Right lobe of liver (tissue), 6 donors: ENCODE measurements around the gene RPTOR. TPM values are rescaled to one million over a fixed set of nuclear protein-coding genes. Genes with fewer than 3 reads are reported as not detected.

Experiments
- ATAC-seq, 4 donors: fragments of 200-7000 bp; cut with Tn5 transposase; one replicate each; pipeline ENCODE4 v1.9.1; 2020; ENCODE audit warnings: mild to moderate bottlenecking in 4 of 4, moderate library complexity in 4 of 4
- DNase-seq, 3 donors: peaks; one replicate each; pipeline ENCODE4 v3.0.0-alpha.2; 2020
- H3K27ac ChIP-seq, 3 donors: fragments of 200-600 bp; one replicate each; pipeline ENCODE4 v1.8.0; 2022
- H3K27me3 ChIP-seq, 2 donors: fragments of 200-600 bp; one replicate each; pipeline ENCODE4 v1.8.0; 2022
- H3K36me3 ChIP-seq, 4 donors: fragments of 200-600 bp; sonication (generic) in 1 of 4; one replicate each; pipeline versions ENCODE4 v1.5.1 to v1.8.0; 2017 to 2022; ENCODE audit warnings: control low read depth in 1 of 4
- H3K4me1 ChIP-seq, 4 donors: fragments of 200-600 bp; sonication (generic) in 1 of 4; one replicate each; pipeline versions ENCODE4 v1.5.1 to v1.8.0; 2017 to 2022; ENCODE audit warnings: control low read depth in 1 of 4
- H3K4me3 ChIP-seq, 3 donors: fragments of 200-600 bp; one replicate each; pipeline ENCODE4 v1.8.0; 2022
- H3K9me3 ChIP-seq, 4 donors: fragments of 200-600 bp; sonication (generic) in 1 of 4; one replicate each; pipeline versions ENCODE4 v1.5.1 to v1.8.0; 2017 to 2022; ENCODE audit warnings: control low read depth in 1 of 4
- POLR2A ChIP-seq: fragments of 450-650 bp; IDR thresholded peaks from one replicate; pipeline ENCODE4 v1.6.1; 2017; ENCODE audit warnings: antibody characterized with exemption, mild to moderate bottlenecking
- WGBS: methylation state at CpG from one replicate; pipeline ENCODE4 v1.1.6; 2018; ENCODE audit warnings: low coverage, low lambda C conversion rate; ENCODE audit not compliant: insufficient coverage; ENCODE audit errors: missing lambda C conversion rate; 5-methylcytosine and 5-hydroxymethylcytosine counted together
- intact Hi-C, 2 donors: fragments of 100-400 bp; cut with DNase I; formaldehyde crosslinking; loops; one replicate each; pipeline versions ENCODE4 v1.11.2 to v1.14.1; 2022
- total RNA-seq, 6 experiments: library from RNA; depleted of rRNA in 2 of 6; stranded (reverse); fragments of >200 nt in 2 of 6; fragmentation: NEBNext Ultra II Directional in 3 of 6; extraction: Animal tissue kit (Norgen Biotek cat#: 25700) in 3 of 6; gene quantifications; one replicate each; pipeline versions ENCODE4 v1.1.0 to v1.2.4, GENCODE V29; 2016 to 2023
- TF ChIP-seq, protein P1 (sequence below), 4 donors: fragments of 200-600 bp in 3 of 4; fragments of 450-650 bp in 1 of 4; IDR thresholded peaks; one replicate each; pipeline versions ENCODE4 v1.5.1 to v1.8.0; 2016 to 2022; ENCODE audit warnings: antibody characterized with exemption in 4 of 4, mild to moderate bottlenecking in 2 of 4
- donor health status: DM: no; HTN: yes; CAD: no.
- donor health status: DM: no; HTN: no; CAD: no.
- donor health status: DM: no; HTN: no; CAD: no.
- donor health status: DM: no; HTN: yes; CAD: no.
- donor health status: DM: no; HTN: yes; CAD: no.

The RPTOR gene
- total RNA-seq, 6 experiments from 2014 or later, result 13.1 to 24.0 (median 15.5) TPM

DNA sequence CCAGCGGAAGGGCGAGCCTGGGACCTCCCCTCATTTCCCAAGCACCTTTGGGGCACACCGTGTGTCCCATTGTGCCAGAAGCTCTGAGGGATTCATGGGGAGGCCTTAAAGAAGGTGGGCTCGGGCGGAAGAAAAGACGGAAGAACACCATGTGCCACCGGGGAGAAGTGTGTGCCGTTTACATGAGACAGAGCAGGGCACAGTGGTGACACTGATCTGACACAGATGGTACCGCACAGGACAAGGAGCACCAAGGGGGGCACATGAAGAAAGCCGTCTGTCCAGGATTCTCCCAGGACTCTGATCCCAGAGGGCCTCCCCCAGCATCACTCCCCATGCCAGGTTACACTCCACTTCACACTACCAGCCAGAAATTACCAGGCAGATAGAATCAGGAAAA is 318.3 kb downstream of the RPTOR start:
- no peaks in the 10 kb centered on the region for H3K36me3 ChIP-seq
- H3K9me3 ChIP-seq, result no peaks in the 10 kb centered on the region
- peak in 1 of 3 donors; percentile 22 for DNase-seq
- H3K27me3 ChIP-seq, result no peaks in the 10 kb centered on the region
- ATAC-seq, result no peak
- TF ChIP-seq POLR2A, result no peak
- TF ChIP-seq, protein P1, sequence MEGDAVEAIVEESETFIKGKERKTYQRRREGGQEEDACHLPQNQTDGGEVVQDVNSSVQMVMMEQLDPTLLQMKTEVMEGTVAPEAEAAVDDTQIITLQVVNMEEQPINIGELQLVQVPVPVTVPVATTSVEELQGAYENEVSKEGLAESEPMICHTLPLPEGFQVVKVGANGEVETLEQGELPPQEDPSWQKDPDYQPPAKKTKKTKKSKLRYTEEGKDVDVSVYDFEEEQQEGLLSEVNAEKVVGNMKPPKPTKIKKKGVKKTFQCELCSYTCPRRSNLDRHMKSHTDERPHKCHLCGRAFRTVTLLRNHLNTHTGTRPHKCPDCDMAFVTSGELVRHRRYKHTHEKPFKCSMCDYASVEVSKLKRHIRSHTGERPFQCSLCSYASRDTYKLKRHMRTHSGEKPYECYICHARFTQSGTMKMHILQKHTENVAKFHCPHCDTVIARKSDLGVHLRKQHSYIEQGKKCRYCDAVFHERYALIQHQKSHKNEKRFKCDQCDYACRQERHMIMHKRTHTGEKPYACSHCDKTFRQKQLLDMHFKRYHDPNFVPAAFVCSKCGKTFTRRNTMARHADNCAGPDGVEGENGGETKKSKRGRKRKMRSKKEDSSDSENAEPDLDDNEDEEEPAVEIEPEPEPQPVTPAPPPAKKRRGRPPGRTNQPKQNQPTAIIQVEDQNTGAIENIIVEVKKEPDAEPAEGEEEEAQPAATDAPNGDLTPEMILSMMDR (IDR thresholded peaks at IDR 0.05), result no peak
- no peak overlapping the region for H3K4me3 ChIP-seq
- 100% methylated on average over 4 of the region's 10 CpGs for WGBS
- intact Hi-C loops, result no loop called here
- no peak overlapping the region for H3K27ac ChIP-seq
- peaks cover 0 to 3% (median 0%) of the 10 kb centered on the region in 4 donors for H3K4me1 ChIP-seq

DNA sequence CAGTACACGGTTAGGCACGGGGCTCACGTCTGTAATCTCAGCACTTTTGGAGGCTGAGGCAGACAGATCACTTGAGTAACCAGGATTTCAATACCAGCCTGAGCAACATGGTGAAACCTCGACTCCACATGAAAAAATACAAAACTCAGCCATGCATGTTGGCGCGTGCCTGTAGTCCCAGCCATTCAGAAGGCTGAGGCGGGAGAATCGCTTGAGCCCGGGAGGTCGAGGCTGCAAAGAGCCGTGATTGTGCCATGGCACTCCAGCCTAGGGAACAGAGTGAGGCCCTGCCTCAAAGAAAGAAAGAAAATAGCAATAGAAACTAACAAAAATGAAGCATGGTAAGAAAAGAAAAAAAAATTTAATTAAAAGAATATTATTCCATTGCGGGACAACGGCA is 319.0 kb downstream of the RPTOR start:
- H3K4me3 ChIP-seq, result no peak overlapping the region
- intact Hi-C loops, result no loop called here
- peaks cover 0 to 3% (median 0%) of the 10 kb centered on the region in 4 donors for H3K4me1 ChIP-seq
- TF ChIP-seq, protein P1 (IDR thresholded peaks at IDR 0.05), result no peak
- no peak for TF ChIP-seq POLR2A
- 93% methylated on average over 11 of the region's 13 CpGs for WGBS
- DNase-seq, result no peak
- H3K9me3 ChIP-seq, result no peaks in the 10 kb centered on the region
- H3K27me3 ChIP-seq, result no peaks in the 10 kb centered on the region
- ATAC-seq, result no peak
- H3K27ac ChIP-seq, result no peak overlapping the region
- H3K36me3 ChIP-seq, result no peaks in the 10 kb centered on the region

DNA sequence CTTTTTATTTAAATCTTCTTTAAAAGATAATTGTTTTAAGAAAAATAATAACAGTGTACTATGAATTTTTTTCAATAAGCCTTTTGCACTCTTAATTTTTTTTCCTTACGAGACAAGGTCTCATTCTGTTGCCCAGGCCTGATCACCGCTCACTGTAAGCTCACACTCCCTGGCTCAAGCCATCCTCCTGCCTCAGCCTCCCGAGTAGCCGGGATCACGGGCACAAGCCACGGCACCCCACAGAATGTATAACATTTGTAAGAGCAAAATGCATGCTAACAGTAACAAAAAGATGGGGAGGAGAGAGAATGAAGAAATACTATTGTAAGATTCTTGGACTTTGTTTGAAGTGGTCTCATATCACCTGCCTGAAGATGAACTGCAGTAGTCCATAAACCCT is 320.1 kb downstream of the RPTOR start:
- TF ChIP-seq, protein P1 (IDR thresholded peaks at IDR 0.05), result no peak
- TF ChIP-seq POLR2A, result no peak
- no peak overlapping the region for H3K4me3 ChIP-seq
- H3K4me1 ChIP-seq, result peaks cover 0 to 3% (median 0%) of the 10 kb centered on the region in 4 donors
- intact Hi-C loops, result no loop called here
- WGBS, result 94% methylated on average over 6 of the region's 6 CpGs
- DNase-seq (peak in 1 of 3 donors; percentile 44), ATAC-seq (no peak)
- H3K27me3 ChIP-seq, result no peaks in the 10 kb centered on the region
- no peak overlapping the region for H3K27ac ChIP-seq
- H3K36me3 ChIP-seq, result no peaks in the 10 kb centered on the region
- no peaks in the 10 kb centered on the region for H3K9me3 ChIP-seq

DNA sequence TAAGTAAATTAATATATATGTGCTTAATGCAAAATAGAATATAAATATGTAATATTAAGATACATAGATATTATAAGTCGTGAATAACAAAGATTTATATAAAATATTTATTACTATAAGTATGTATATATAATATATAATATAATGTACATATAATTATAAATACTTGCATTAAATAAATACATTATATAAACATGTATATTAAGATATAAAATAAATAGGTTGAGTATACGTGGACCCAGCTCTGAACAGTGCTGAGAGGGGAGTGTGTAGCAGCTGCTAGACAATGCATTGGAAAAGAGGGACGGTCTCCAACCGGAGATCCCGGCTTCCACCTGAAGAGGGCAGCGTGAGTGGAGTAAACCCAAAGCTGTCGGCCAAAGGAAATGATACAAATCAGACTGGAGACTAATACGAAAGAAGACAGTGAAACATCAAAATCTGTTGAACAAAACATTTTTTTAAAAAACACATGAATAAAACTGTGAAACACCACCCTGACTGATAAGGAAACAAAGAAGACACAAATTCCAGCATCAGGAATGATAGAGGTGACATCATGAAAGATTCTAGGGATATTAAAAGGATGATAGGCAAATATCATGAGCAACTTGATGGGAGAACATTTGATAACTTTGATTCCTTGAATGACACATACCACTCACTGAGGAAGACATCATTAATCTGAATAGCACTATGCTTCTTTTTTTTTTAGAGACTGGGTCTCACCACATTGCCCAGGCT is 321.6 kb downstream of the RPTOR start:
- no peaks in the 10 kb centered on the region for H3K9me3 ChIP-seq
- intact Hi-C loops, result no loop called here
- H3K36me3 ChIP-seq, result no peaks in the 10 kb centered on the region
- no peak for TF ChIP-seq POLR2A
- TF ChIP-seq, protein P1 (IDR thresholded peaks at IDR 0.05), result peak; percentile 39 to 78 (median 73)
- DNase-seq (peak in 2 of 3 donors; percentile 60 to 67), ATAC-seq (peak; percentile 87 to 90 (median 89))
- H3K4me1 ChIP-seq, result peaks cover 0 to 3% (median 0%) of the 10 kb centered on the region in 4 donors
- no peak overlapping the region for H3K4me3 ChIP-seq
- WGBS, result 18% methylated on average over 8 of the region's 8 CpGs
- no peaks in the 10 kb centered on the region for H3K27me3 ChIP-seq
- H3K27ac ChIP-seq, result no peak overlapping the region
